Measurements from ENCODE around the gene ACTN3.

GRCh38 chr11:66591175-66591574 is 44.5 kb downstream of the ACTN3 start:
- TF ChIP-seq, protein P1, sequence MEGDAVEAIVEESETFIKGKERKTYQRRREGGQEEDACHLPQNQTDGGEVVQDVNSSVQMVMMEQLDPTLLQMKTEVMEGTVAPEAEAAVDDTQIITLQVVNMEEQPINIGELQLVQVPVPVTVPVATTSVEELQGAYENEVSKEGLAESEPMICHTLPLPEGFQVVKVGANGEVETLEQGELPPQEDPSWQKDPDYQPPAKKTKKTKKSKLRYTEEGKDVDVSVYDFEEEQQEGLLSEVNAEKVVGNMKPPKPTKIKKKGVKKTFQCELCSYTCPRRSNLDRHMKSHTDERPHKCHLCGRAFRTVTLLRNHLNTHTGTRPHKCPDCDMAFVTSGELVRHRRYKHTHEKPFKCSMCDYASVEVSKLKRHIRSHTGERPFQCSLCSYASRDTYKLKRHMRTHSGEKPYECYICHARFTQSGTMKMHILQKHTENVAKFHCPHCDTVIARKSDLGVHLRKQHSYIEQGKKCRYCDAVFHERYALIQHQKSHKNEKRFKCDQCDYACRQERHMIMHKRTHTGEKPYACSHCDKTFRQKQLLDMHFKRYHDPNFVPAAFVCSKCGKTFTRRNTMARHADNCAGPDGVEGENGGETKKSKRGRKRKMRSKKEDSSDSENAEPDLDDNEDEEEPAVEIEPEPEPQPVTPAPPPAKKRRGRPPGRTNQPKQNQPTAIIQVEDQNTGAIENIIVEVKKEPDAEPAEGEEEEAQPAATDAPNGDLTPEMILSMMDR (conservative IDR thresholded peaks at IDR 0.05 in 1 of 2, IDR thresholded peaks at IDR 0.05 in 1 of 2; ENCODE audit: extremely low read depth in 1 of 2, insufficient read depth in 1 of 2, low read depth in 1 of 2, low read length in 2 of 2): no peak
- TF ChIP-seq EZH2 (IDR thresholded peaks at IDR 0.05; ENCODE audit: borderline replicate concordance, low read length): no peak

All from mammary epithelial cell (primary cell).